HCEC 1CT (cell line): ENCODE measurements around the gene MAPRE3.

Experiments
- DNase-seq: peaks from one replicate; pipeline ENCODE4 v3.0.0-alpha.2; 2017

The MAPRE3 gene

GRCh38 chr2:27018142-27018541, 47.7 kb downstream of the MAPRE3 start:
- DNase-seq: no peak

GRCh38 chr2:27019459-27019858, 49.0 kb downstream of the MAPRE3 start:
- no peak for DNase-seq

GRCh38 chr2:27019931-27020855, 49.8 kb downstream of the MAPRE3 start:
- DNase-seq: no peak

GRCh38 chr2:27021253-27022049, 51.0 kb downstream of the MAPRE3 start:
- DNase-seq: no peak

GRCh38 chr2:27023740-27024139, 53.3 kb downstream of the MAPRE3 start:
- no peak for DNase-seq

- no peak for DNase-seq
Observed at GRCh38 chr2:27024188-27024587, 53.8 kb downstream of the MAPRE3 start.

GRCh38 chr2:27024812-27025211, 54.4 kb downstream of the MAPRE3 start:
- DNase-seq: no peak

GRCh38 chr2:27025281-27025800, 54.9 kb downstream of the MAPRE3 start:
- no peak for DNase-seq

GRCh38 chr2:27025861-27026851, 55.7 kb downstream of the MAPRE3 start:
- no peak for DNase-seq

- no peak for DNase-seq
Observed at GRCh38 chr2:27027211-27027651, 56.8 kb downstream of the MAPRE3 start.

GRCh38 chr2:27029051-27029450, 58.6 kb downstream of the MAPRE3 start:
- peak; percentile 35 for DNase-seq

GRCh38 chr2:27032495-27033252, 62.2 kb downstream of the MAPRE3 start, which contains the start of gene TMEM214:
Gene TMEM214 (plus strand): TSS chr2:27032965. CDS start chr2:27033016, 51 bp downstream.
- peak; percentile 91 for DNase-seq

- no peak for DNase-seq
Observed at GRCh38 chr2:27033253-27033852, 62.9 kb downstream of the MAPRE3 start.

- no peak for DNase-seq
Observed at GRCh38 chr2:27038012-27038411, 67.6 kb downstream of the MAPRE3 start.

- no peak for DNase-seq
Observed at GRCh38 chr2:27038631-27039339, 68.3 kb downstream of the MAPRE3 start.

GRCh38 chr2:27039426-27039825, 69.0 kb downstream of the MAPRE3 start:
- DNase-seq: no peak

- no peak for DNase-seq
Observed at GRCh38 chr2:27039871-27040270, 69.4 kb downstream of the MAPRE3 start.

GRCh38 chr2:27040282-27040681, 69.8 kb downstream of the MAPRE3 start:
- no peak for DNase-seq

GRCh38 chr2:27041752-27042151, 71.3 kb downstream of the MAPRE3 start:
- DNase-seq: no peak

- DNase-seq: no peak
Observed at GRCh38 chr2:27042159-27042661, 71.8 kb downstream of the MAPRE3 start.
